IMR-90 (cell line): ENCODE measurements around the gene VPS35.

ENCODE experiments used
- CEBPB ChIP-seq: IDR thresholded peaks from 2 replicates; pipeline ENCODE4 v1.6.1; 2012; ENCODE audit warnings: low read depth, low read length, improper control_type of control experiment
- CHD1 ChIP-seq: IDR thresholded peaks from 2 replicates; pipeline ENCODE4 v1.6.1; 2012; ENCODE audit warnings: low read depth, low read length, improper control_type of control experiment
- MAFK ChIP-seq: IDR thresholded peaks from 2 replicates; pipeline ENCODE4 v1.6.1; 2012; ENCODE audit warnings: low read depth, low read length, improper control_type of control experiment
- MAZ ChIP-seq: IDR thresholded peaks from 2 replicates; pipeline ENCODE4 v1.6.1; 2012; ENCODE audit warnings: low read depth, mild to moderate bottlenecking, low read length, improper control_type of control experiment, moderate library complexity, borderline replicate concordance
- MXI1 ChIP-seq: IDR thresholded peaks from 2 replicates; pipeline ENCODE4 v1.6.1; 2012; ENCODE audit warnings: low read depth, mild to moderate bottlenecking, low read length, moderate library complexity, borderline replicate concordance
- POLR2A ChIP-seq: IDR thresholded peaks from 2 replicates; pipeline ENCODE4 v1.6.1; 2012; ENCODE audit warnings: mild to moderate bottlenecking, low read depth, low read length
- RAD21 ChIP-seq: IDR thresholded peaks from 2 replicates; pipeline ENCODE4 v1.6.1; 2012; ENCODE audit warnings: low read length, improper control_type of control experiment
- RCOR1 ChIP-seq: IDR thresholded peaks from 2 replicates; pipeline ENCODE4 v1.6.1; 2012; ENCODE audit warnings: mild to moderate bottlenecking, low read length, improper control_type of control experiment; ENCODE audit not compliant: insufficient replicate concordance
- RFX5 ChIP-seq: IDR thresholded peaks from 2 replicates; pipeline ENCODE4 v1.8.0; 2012; ENCODE audit warnings: low read depth, mild to moderate bottlenecking, low read length, moderate library complexity
- SMC3 ChIP-seq: fragments of 150-350 bp; IDR thresholded peaks from 2 replicates; pipeline ENCODE4 v1.6.1; 2016; ENCODE audit warnings: low read depth, mild to moderate bottlenecking, antibody characterized with exemption, low read length, moderate library complexity
- TF ChIP-seq, protein P1 (sequence below): conservative IDR thresholded peaks from 2 replicates; pipeline ENCODE4 v1.5.1; 2012; ENCODE audit warnings: mild to moderate bottlenecking, low read depth, low read length, improper control_type of control experiment
- TF ChIP-seq, protein P2 (sequence below): fragments of 150-350 bp; IDR thresholded peaks from 2 replicates; pipeline ENCODE4 v1.6.1; 2017; ENCODE audit warnings: mild to moderate bottlenecking, antibody characterized with exemption, low read length, low read depth

DNA sequence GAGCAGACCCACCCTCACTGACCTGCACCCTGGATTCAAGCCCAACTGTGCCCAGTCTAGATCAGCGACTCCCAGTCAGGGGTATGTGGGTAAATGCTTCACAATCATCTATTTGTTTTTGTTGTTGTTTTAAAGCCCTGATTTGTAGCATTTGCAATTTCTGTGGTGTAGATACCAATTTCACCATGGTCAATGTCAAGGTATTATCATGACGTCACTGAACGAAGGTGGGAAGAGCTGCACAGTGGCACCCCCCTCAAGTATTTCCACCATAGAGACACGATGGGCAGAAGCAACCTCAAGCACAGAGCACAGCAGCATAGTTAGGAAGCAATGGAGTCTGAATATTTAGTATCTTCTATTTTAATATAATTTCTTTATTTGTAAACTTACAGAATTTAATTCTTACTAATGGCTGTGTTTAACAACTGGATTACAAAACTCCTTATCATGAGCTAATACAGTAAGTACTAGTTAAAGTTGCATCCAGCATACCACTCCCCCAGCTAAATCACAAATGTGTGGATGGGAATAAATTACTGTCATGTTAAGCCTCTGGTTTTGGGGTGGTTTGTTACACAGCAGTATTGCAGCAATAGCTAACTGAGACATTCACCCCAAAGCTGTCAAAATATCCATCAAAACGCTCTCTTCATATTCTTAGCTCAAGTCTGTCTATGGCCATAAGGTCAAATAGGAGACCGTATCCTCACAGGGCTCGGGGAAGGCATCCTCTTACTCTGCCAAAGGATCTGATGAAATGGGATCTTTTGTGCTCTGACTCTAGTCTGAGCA, 26.0 kb upstream of the VPS35 start:
- TF ChIP-seq, protein P1, sequence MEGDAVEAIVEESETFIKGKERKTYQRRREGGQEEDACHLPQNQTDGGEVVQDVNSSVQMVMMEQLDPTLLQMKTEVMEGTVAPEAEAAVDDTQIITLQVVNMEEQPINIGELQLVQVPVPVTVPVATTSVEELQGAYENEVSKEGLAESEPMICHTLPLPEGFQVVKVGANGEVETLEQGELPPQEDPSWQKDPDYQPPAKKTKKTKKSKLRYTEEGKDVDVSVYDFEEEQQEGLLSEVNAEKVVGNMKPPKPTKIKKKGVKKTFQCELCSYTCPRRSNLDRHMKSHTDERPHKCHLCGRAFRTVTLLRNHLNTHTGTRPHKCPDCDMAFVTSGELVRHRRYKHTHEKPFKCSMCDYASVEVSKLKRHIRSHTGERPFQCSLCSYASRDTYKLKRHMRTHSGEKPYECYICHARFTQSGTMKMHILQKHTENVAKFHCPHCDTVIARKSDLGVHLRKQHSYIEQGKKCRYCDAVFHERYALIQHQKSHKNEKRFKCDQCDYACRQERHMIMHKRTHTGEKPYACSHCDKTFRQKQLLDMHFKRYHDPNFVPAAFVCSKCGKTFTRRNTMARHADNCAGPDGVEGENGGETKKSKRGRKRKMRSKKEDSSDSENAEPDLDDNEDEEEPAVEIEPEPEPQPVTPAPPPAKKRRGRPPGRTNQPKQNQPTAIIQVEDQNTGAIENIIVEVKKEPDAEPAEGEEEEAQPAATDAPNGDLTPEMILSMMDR: no peak
- no peak for TF ChIP-seq RAD21
- TF ChIP-seq MAFK: no peak
- TF ChIP-seq, protein P2, sequence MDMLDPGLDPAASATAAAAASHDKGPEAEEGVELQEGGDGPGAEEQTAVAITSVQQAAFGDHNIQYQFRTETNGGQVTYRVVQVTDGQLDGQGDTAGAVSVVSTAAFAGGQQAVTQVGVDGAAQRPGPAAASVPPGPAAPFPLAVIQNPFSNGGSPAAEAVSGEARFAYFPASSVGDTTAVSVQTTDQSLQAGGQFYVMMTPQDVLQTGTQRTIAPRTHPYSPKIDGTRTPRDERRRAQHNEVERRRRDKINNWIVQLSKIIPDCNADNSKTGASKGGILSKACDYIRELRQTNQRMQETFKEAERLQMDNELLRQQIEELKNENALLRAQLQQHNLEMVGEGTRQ: no peak
- no peak for TF ChIP-seq CEBPB
- TF ChIP-seq CHD1: no peak
- no peak for TF ChIP-seq POLR2A
- TF ChIP-seq RCOR1: no peak
- no peak for TF ChIP-seq SMC3
- no peak for TF ChIP-seq MXI1
- TF ChIP-seq MAZ: no peak
- TF ChIP-seq RFX5: no peak
